BLaER1 (cell line): ENCODE measurements around the gene SSH2.
"Not testable (repeated sequence)": the region's sequence is repeated elsewhere in the genome, so short reads cannot be mapped to it uniquely, and the experiment has no call there.

Source experiments
- H3K27ac ChIP-seq: shearing (Covaris generic); formaldehyde crosslinking; 2 replicates; pipeline ENCODE4 v1.8.1; 2022
- H3K27me3 ChIP-seq: shearing (Covaris generic); formaldehyde crosslinking; 2 replicates; pipeline ENCODE4 v1.8.1; 2022
- H3K36me3 ChIP-seq: shearing (Covaris generic); formaldehyde crosslinking; 2 replicates; pipeline ENCODE4 v1.8.1; 2022
- H3K4me1 ChIP-seq: shearing (Covaris generic); formaldehyde crosslinking; 2 replicates; pipeline ENCODE4 v1.8.1; 2022
- H3K4me2 ChIP-seq: shearing (Covaris generic); formaldehyde crosslinking; 2 replicates; pipeline ENCODE4 v1.8.1; 2022
- H3K4me3 ChIP-seq: shearing (Covaris generic); formaldehyde crosslinking; 2 replicates; pipeline ENCODE4 v1.8.1; 2022
- H3K9ac ChIP-seq: shearing (Covaris generic); formaldehyde crosslinking; 2 replicates; pipeline ENCODE4 v1.8.1; 2022
- H3K9me3 ChIP-seq: shearing (Covaris generic); formaldehyde crosslinking; 2 replicates; pipeline ENCODE4 v1.8.1; 2022
- H4K20me1 ChIP-seq: shearing (Covaris generic); formaldehyde crosslinking; 2 replicates; pipeline ENCODE4 v1.8.1; 2022
- Cebpa-rat ChIP-seq: shearing (Covaris generic); IDR thresholded peaks from 2 replicates; pipeline ENCODE4 v1.8.1; 2022

SSH2 gene

GRCh38 chr17:29669266-29669665 lies 260.8 kb downstream of the SSH2 start:
- no peaks in the 10 kb centered on the region for H4K20me1 ChIP-seq
- TF ChIP-seq Cebpa-rat = no peak
- H3K4me3 ChIP-seq = no peak overlapping the region
- no peaks in the 10 kb centered on the region for H3K9me3 ChIP-seq
- H3K4me2 ChIP-seq = no peak overlapping the region
- H3K36me3 ChIP-seq = peaks cover 86% of the 10 kb centered on the region
- H3K27ac ChIP-seq = no peak overlapping the region
- no peaks in the 10 kb centered on the region for H3K27me3 ChIP-seq
- peaks cover 42% of the 10 kb centered on the region for H3K4me1 ChIP-seq
- H3K9ac ChIP-seq = no peak overlapping the region

GRCh38 chr17:29667969-29668368 lies 262.1 kb downstream of the SSH2 start:
- Histone ChIP-seq H4K20me1 (no peaks in the 10 kb centered on the region), H3K36me3 (peaks cover 98% of the 10 kb centered on the region), H3K27ac (peak overlapping the region; percentile 23; the same call in 1 of the 2 replicates), H3K4me3 (no peak overlapping the region), H3K9me3 (no peaks in the 10 kb centered on the region), H3K9ac (no peak overlapping the region), H3K4me2 (no peak overlapping the region), H3K27me3 (no peaks in the 10 kb centered on the region), H3K4me1 (peaks cover 29% of the 10 kb centered on the region)
- no peak for TF ChIP-seq Cebpa-rat

GRCh38 chr17:29665481-29665810 lies 264.6 kb downstream of the SSH2 start:
- no peak overlapping the region for H3K9ac ChIP-seq
- no peaks in the 10 kb centered on the region for H3K9me3 ChIP-seq
- no peaks in the 10 kb centered on the region for H4K20me1 ChIP-seq

GRCh38 chr17:29664743-29665480 lies 265.1 kb downstream of the SSH2 start:
- H4K20me1 ChIP-seq = no peaks in the 10 kb centered on the region
- H3K9ac ChIP-seq = no peak overlapping the region
- no peaks in the 10 kb centered on the region for H3K27me3 ChIP-seq
- TF ChIP-seq Cebpa-rat = no peak
- H3K4me1 ChIP-seq = peaks cover 15% of the 10 kb centered on the region
- no peaks in the 10 kb centered on the region for H3K9me3 ChIP-seq
- peak overlapping the region; percentile 45 for H3K27ac ChIP-seq
- H3K36me3 ChIP-seq = peaks cover 96% of the 10 kb centered on the region
- H3K4me3 ChIP-seq = no peak overlapping the region
- peak overlapping the region; percentile 16; the same call in 1 of the 2 replicates for H3K4me2 ChIP-seq

More at GRCh38 chr17:29665481-29665810, 264.6 kb downstream of the SSH2 start:
- Histone ChIP-seq H3K4me2 (peak overlapping the region; percentile 16; the same call in 1 of the 2 replicates), H3K36me3 (peaks cover 96% of the 10 kb centered on the region), H3K4me1 (peaks cover 15% of the 10 kb centered on the region), H3K4me3 (no peak overlapping the region), H3K27me3 (no peaks in the 10 kb centered on the region), H3K27ac (peak overlapping the region; percentile 45)
- TF ChIP-seq Cebpa-rat = no peak

- TF ChIP-seq Cebpa-rat = no peak
- Histone ChIP-seq H3K4me2 (no peak overlapping the region), H3K27me3 (no peaks in the 10 kb centered on the region), H3K9me3 (no peaks in the 10 kb centered on the region), H3K4me3 (no peak overlapping the region), H3K4me1 (peaks cover 15% of the 10 kb centered on the region), H4K20me1 (no peaks in the 10 kb centered on the region), H3K36me3 (peaks cover 93% of the 10 kb centered on the region), H3K9ac (no peak overlapping the region), H3K27ac (no peak overlapping the region)
These were observed 266.9 kb downstream of the SSH2 start for GRCh38 chr17:29663155-29663554.

GRCh38 chr17:29661213-29661612 lies 268.8 kb downstream of the SSH2 start:
- peaks cover 93% of the 10 kb centered on the region for H3K36me3 ChIP-seq
- H3K4me1 ChIP-seq = peaks cover 12% of the 10 kb centered on the region
- H3K9ac ChIP-seq = no peak overlapping the region
- H4K20me1 ChIP-seq = no peaks in the 10 kb centered on the region
- no peaks in the 10 kb centered on the region for H3K9me3 ChIP-seq
- no peaks in the 10 kb centered on the region for H3K27me3 ChIP-seq
- no peak overlapping the region for H3K4me3 ChIP-seq
- H3K4me2 ChIP-seq = no peak overlapping the region
- H3K27ac ChIP-seq = no peak overlapping the region
- TF ChIP-seq Cebpa-rat = no peak

GRCh38 chr17:29659155-29659554 lies 270.9 kb downstream of the SSH2 start:
- TF ChIP-seq Cebpa-rat = no peak
- Histone ChIP-seq H3K4me1 (no peaks in the 10 kb centered on the region), H4K20me1 (no peaks in the 10 kb centered on the region), H3K4me2 (no peak overlapping the region), H3K4me3 (no peak overlapping the region), H3K27ac (no peak overlapping the region), H3K9ac (no peak overlapping the region), H3K9me3 (no peaks in the 10 kb centered on the region), H3K36me3 (peaks cover 93% of the 10 kb centered on the region), H3K27me3 (no peaks in the 10 kb centered on the region)

GRCh38 chr17:29655323-29655722 lies 274.7 kb downstream of the SSH2 start:
- no peak for TF ChIP-seq Cebpa-rat
- Histone ChIP-seq H3K4me3 (no peak overlapping the region), H3K27ac (no peak overlapping the region), H3K27me3 (no peaks in the 10 kb centered on the region), H3K9ac (no peak overlapping the region), H3K36me3 (peaks cover 94% of the 10 kb centered on the region), H3K9me3 (no peaks in the 10 kb centered on the region), H4K20me1 (no peaks in the 10 kb centered on the region), H3K4me1 (no peaks in the 10 kb centered on the region), H3K4me2 (no peak overlapping the region)

- H3K4me1 ChIP-seq = no peaks in the 10 kb centered on the region
- H3K4me3 ChIP-seq = no peak overlapping the region
- no peaks in the 10 kb centered on the region for H3K27me3 ChIP-seq
- H3K4me2 ChIP-seq = no peak overlapping the region
- H4K20me1 ChIP-seq = no peaks in the 10 kb centered on the region
- peaks cover 94% of the 10 kb centered on the region for H3K36me3 ChIP-seq
- TF ChIP-seq Cebpa-rat = no peak
- H3K9ac ChIP-seq = no peak overlapping the region
- H3K27ac ChIP-seq = no peak overlapping the region
- no peaks in the 10 kb centered on the region for H3K9me3 ChIP-seq
These were observed 275.9 kb downstream of the SSH2 start for GRCh38 chr17:29653995-29654714.

GRCh38 chr17:29652976-29653375 lies 277.1 kb downstream of the SSH2 start:
- no peak overlapping the region for H3K27ac ChIP-seq
- H4K20me1 ChIP-seq = no peaks in the 10 kb centered on the region
- no peaks in the 10 kb centered on the region for H3K4me1 ChIP-seq
- no peaks in the 10 kb centered on the region for H3K9me3 ChIP-seq
- H3K4me3 ChIP-seq = no peak overlapping the region
- no peak overlapping the region for H3K9ac ChIP-seq
- no peak for TF ChIP-seq Cebpa-rat
- no peaks in the 10 kb centered on the region for H3K27me3 ChIP-seq
- no peak overlapping the region for H3K4me2 ChIP-seq
- peaks cover 97% of the 10 kb centered on the region for H3K36me3 ChIP-seq

- H3K4me3 ChIP-seq, H3K4me1 ChIP-seq, H3K4me2 ChIP-seq, H4K20me1 ChIP-seq, H3K27ac ChIP-seq, H3K27me3 ChIP-seq, H3K9ac ChIP-seq, H3K9me3 ChIP-seq: not testable (repeated sequence)
- H3K36me3 ChIP-seq = peaks cover 97% of the 10 kb centered on the region
These were observed 278.1 kb downstream of the SSH2 start for GRCh38 chr17:29651913-29652312.
